ENCODE measurements around the gene GPR151.

Gene GPR151

GRCh38 chr5:146519554-146519953, 3.6 kb upstream of the GPR151 start:
- DNase-seq = no peak

DNA sequence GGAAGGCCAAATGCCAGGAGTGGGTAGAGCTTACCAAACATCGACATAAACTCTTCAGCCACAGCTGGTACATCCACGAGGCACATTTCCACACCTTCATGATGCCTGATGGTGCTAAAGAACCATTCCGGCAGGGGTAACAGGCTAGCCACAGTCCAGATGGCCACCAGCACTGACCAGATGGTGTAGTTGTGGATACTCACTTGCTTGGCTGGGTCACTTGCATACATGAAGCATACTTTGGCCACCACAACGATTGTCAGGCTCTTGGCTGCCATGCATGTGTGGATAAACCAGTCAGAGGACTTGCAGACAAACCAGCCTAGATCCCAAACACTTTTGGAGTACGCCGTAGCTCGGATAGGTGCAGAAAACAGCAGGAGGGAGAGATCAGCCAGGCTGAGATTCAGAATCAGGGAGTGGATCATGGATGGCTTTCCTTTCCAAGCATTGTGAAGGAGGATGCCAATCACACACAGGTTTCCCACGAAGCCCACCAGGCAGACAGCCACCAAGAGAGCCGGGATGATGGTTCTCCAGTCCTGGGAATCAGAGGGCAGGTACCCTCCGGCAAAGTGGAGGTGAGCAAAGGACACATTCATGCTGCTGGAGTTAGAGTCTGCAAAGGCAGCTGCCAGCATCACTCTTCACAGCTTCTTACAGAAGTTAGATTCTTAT, 378 bp downstream of the GPR151 start:
- DNase-seq = no peak

GRCh38 chr5:146514575-146514974, 1.4 kb downstream of the GPR151 start:
- no peak for DNase-seq

DNA sequence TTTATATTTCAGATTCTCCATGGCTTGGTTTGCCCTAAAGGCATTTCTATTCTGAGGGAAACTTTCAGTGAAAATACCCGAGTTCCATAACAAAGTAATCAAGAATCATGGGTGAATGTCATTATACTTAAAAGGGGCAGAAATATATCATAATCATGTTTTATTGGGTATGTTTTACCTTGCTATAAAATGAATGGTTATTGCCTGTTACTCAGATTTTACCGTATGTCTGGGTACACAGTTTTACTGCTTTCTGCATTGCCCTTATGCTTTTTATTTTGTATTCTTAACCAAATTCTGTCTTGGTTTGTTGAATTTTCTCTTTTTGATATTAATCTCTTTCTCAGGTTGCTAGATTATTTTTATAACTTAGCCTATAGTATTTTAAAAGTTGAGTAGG, 2.5 kb downstream of the GPR151 start:
- no peak for DNase-seq

- no peak for DNase-seq
Measured at GRCh38 chr5:146510559-146511125, 5.3 kb downstream of the GPR151 start.

DNA sequence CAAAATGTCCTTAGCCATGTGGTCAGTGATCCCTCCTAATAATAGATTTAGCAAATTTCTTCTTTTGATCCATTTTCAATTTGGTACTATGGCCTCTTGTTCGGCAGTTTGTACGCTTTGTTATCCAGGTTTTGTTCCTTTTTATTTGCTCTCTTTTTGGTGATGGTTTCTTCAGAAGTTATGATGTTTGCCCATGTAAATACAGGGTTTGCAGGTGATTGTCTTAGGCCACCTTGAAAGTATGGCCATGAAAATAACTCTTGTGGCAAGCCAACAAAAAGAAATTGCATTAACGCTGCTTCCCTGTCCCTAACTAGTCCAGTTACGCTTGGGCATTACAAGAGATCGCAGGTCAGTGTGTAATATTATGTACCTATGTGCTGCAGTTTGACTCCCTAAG, 8.6 kb downstream of the GPR151 start:
- no peak for DNase-seq

GRCh38 chr5:146499680-146500079, 16.3 kb downstream of the GPR151 start:
- no peak for DNase-seq

DNA sequence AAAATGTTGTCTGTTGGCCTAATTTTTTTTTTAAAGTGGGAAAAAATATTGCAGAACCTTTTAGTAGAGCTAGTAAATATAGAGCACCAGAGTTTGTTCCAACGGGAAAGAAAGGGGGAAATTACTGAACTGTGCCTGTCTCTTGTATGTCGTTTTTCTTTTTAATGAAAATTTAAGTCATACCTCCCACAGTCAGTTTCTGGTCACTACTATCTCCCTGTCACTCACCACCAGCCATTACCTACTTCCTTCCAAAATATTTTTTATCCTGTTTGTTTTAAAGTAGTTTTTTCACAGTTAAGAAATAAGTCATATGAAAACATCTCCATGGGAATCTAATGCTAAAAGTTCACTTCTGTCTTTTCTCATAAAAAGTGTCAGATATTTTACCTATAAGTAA, 21.3 kb downstream of the GPR151 start:
- DNase-seq = no peak

- no peak for DNase-seq
Measured at GRCh38 chr5:146490089-146490843, 25.7 kb downstream of the GPR151 start.

GRCh38 chr5:146484714-146485391, 31.1 kb downstream of the GPR151 start:
- DNase-seq = no peak

DNA sequence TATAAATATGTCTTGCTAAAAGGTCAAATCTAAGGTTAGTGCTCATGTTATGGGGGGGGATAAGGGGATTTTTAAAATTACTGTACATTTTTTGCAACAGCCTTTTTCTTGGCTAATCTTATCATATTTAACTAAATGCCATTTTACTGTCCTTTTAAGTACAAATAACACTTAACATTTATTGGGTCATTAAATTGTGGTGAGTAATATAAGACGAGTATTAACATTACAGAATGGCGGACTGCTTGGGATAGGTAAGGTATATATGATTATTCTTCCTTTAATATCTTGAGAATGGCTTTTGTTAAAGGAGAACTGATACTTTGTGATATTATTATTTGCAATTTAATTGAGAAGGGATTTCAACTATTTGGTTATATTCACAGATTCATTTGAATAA, 33.2 kb downstream of the GPR151 start:
- no peak for DNase-seq

DNA sequence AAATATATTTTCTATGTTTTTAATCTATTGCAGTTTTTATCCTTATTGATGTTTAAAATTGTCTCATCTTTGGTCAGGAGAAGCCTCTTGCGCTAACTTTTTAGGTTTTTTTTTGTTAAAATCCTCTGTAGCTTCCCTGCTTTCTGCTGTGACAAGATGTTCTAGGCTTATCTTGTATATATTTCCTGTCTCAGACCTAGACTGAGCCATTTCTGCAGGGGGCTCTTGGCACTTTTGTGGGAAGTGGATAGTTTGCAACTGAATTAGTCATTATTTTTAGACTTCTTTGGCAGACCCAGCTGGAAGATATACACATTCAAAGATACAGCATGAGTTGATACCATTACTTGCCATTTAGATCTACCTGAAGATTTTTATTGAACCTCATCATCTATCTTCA, 40.1 kb downstream of the GPR151 start:
- no peak for DNase-seq

GRCh38 chr5:146475190-146475780, 40.7 kb downstream of the GPR151 start:
- DNase-seq = no peak

GRCh38 chr5:146474065-146474464, 41.9 kb downstream of the GPR151 start:
- no peak for DNase-seq

GRCh38 chr5:146467760-146468159, 48.2 kb downstream of the GPR151 start:
- no peak for DNase-seq

DNA sequence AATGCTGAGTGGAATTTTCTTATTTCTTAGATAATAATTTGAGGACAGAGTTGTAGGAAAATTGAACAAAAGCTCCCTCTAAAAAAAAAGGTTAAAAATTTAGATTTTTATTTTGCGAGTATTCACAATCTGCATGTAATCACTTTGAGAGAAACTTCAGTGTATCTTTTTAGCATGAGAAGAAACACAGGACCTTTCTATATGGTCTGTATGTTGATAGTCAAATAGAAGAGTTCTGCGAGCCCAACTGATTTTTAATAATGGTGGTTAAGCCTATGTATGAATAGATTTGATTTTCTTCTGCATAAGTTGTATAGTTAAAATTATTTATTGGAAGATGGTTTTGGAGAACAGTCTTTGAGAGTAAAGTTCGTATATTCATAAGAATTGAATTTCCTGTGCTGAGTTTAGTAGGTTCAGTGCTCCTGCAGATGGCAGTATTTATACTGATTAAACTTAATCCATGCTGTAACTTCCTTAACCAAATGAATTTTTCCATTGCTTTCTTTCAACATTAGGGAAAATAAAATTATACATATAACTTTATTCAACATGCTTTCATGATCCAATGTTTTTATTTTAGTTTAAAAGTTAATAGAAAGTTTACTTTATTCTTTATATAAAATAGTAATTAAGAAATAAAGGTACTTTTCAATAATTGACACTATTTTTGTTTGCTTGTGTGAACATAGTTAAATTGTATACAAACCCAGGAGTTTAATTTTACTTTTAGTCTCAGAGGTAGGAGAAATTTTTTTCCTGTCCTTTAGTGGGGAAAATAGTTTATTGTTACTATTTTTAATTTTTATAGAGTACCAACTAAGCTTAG, 49.3 kb downstream of the GPR151 start:
- no peak for DNase-seq

- DNase-seq = no peak
Measured at GRCh38 chr5:146463446-146463845, 52.5 kb downstream of the GPR151 start.

Measured in COR-L47 (cell line).